ENCODE measurements around the gene AXDND1.
A peak's percentile ranks its signal among the peaks of the same experiment; 100 is the strongest.

AXDND1 gene

GRCh38 chr1:179586107-179586823 lies 220.5 kb downstream of the AXDND1 start:
- no peak for DNase-seq (ENCODE audit: low read depth)
- peak; percentile 8 for TF ChIP-seq CTCF (IDR thresholded peaks at IDR 0.05; ENCODE audit: control insufficient read depth, insufficient read depth, low read depth, low read length, missing control alignments)
- H3K4me3 ChIP-seq (ENCODE audit: control insufficient read depth, low read depth, low read length), result peak overlapping the region; percentile 18

GRCh38 chr1:179587336-179587735 lies 221.6 kb downstream of the AXDND1 start:
- DNase-seq (ENCODE audit: low read depth), result no peak
- no peak for TF ChIP-seq CTCF (IDR thresholded peaks at IDR 0.05; ENCODE audit: control insufficient read depth, insufficient read depth, low read depth, low read length, missing control alignments)
- no peak overlapping the region for H3K4me3 ChIP-seq (ENCODE audit: control insufficient read depth, low read depth, low read length)

GRCh38 chr1:179588425-179589024 lies 222.8 kb downstream of the AXDND1 start:
- no peak overlapping the region for H3K4me3 ChIP-seq (ENCODE audit: control insufficient read depth, low read depth, low read length)
- TF ChIP-seq CTCF (IDR thresholded peaks at IDR 0.05; ENCODE audit: control insufficient read depth, insufficient read depth, low read depth, low read length, missing control alignments), result no peak
- no peak for DNase-seq (ENCODE audit: low read depth)

- no peak for DNase-seq (ENCODE audit: low read depth)
- no peak overlapping the region for H3K4me3 ChIP-seq (ENCODE audit: control insufficient read depth, low read depth, low read length)
- no peak for TF ChIP-seq CTCF (IDR thresholded peaks at IDR 0.05; ENCODE audit: control insufficient read depth, insufficient read depth, low read depth, low read length, missing control alignments)
Observed at GRCh38 chr1:179589509-179589908, 223.7 kb downstream of the AXDND1 start.

GRCh38 chr1:179590671-179591070 lies 224.9 kb downstream of the AXDND1 start:
- no peak overlapping the region for H3K4me3 ChIP-seq (ENCODE audit: control insufficient read depth, low read depth, low read length)
- DNase-seq (ENCODE audit: low read depth), result no peak
- TF ChIP-seq CTCF (IDR thresholded peaks at IDR 0.05; ENCODE audit: control insufficient read depth, insufficient read depth, low read depth, low read length, missing control alignments), result no peak

- H3K4me3 ChIP-seq (ENCODE audit: control insufficient read depth, low read depth, low read length), result no peak overlapping the region
- TF ChIP-seq CTCF (IDR thresholded peaks at IDR 0.05; ENCODE audit: control insufficient read depth, insufficient read depth, low read depth, low read length, missing control alignments), result no peak
- DNase-seq (ENCODE audit: low read depth), result no peak
Observed at GRCh38 chr1:179591253-179591591, 225.5 kb downstream of the AXDND1 start.
